SK-N-SH (cell line): ENCODE measurements around the gene DMBT1.

ENCODE experiments used
- CTCF ChIP-seq: fragments of 200-600 bp; sonication (generic); IDR thresholded peaks from 2 replicates; pipeline ENCODE4 v1.6.1; 2017; ENCODE audit warnings: antibody characterized with exemption, mild to moderate bottlenecking, moderate library complexity
- FOXJ3 ChIP-seq: sonication (generic); formaldehyde crosslinking; IDR thresholded peaks from 2 replicates; pipeline ENCODE4 v1.5.1; 2020; ENCODE audit warnings: mild to moderate bottlenecking, missing genetic modification reagents
- RAD21 ChIP-seq: IDR thresholded peaks from 2 replicates; pipeline ENCODE4 v1.6.1; 2012; ENCODE audit warnings: mild to moderate bottlenecking, low read length
- TAF1 ChIP-seq: IDR thresholded peaks from 2 replicates; pipeline ENCODE4 v1.6.1; 2012; ENCODE audit warnings: low read depth, mild to moderate bottlenecking, low read length, moderate library complexity, borderline replicate concordance
- YY1 ChIP-seq: IDR thresholded peaks from 2 replicates; pipeline ENCODE4 v1.4.0; 2012; ENCODE audit warnings: low read depth, mild to moderate bottlenecking
- TF ChIP-seq, protein P1 (sequence below): IDR thresholded peaks from 2 replicates; pipeline ENCODE4 v1.6.1; 2012; ENCODE audit warnings: mild to moderate bottlenecking, low read depth, low read length, moderate library complexity
- TF ChIP-seq, protein P2 (sequence below): IDR thresholded peaks from 2 replicates; pipeline ENCODE4 v1.4.0; 2012; ENCODE audit warnings: low read depth

GRCh38 chr10:122566632-122567031, 6.1 kb downstream of the DMBT1 start:
- no peak for TF ChIP-seq CTCF
- no peak for TF ChIP-seq FOXJ3 (CRISPR knock-in tag)
- no peak for TF ChIP-seq RAD21
- no peak for TF ChIP-seq TAF1
- TF ChIP-seq, protein P1, sequence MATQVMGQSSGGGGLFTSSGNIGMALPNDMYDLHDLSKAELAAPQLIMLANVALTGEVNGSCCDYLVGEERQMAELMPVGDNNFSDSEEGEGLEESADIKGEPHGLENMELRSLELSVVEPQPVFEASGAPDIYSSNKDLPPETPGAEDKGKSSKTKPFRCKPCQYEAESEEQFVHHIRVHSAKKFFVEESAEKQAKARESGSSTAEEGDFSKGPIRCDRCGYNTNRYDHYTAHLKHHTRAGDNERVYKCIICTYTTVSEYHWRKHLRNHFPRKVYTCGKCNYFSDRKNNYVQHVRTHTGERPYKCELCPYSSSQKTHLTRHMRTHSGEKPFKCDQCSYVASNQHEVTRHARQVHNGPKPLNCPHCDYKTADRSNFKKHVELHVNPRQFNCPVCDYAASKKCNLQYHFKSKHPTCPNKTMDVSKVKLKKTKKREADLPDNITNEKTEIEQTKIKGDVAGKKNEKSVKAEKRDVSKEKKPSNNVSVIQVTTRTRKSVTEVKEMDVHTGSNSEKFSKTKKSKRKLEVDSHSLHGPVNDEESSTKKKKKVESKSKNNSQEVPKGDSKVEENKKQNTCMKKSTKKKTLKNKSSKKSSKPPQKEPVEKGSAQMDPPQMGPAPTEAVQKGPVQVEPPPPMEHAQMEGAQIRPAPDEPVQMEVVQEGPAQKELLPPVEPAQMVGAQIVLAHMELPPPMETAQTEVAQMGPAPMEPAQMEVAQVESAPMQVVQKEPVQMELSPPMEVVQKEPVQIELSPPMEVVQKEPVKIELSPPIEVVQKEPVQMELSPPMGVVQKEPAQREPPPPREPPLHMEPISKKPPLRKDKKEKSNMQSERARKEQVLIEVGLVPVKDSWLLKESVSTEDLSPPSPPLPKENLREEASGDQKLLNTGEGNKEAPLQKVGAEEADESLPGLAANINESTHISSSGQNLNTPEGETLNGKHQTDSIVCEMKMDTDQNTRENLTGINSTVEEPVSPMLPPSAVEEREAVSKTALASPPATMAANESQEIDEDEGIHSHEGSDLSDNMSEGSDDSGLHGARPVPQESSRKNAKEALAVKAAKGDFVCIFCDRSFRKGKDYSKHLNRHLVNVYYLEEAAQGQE: no peak
- no peak for TF ChIP-seq YY1
- TF ChIP-seq, protein P2, sequence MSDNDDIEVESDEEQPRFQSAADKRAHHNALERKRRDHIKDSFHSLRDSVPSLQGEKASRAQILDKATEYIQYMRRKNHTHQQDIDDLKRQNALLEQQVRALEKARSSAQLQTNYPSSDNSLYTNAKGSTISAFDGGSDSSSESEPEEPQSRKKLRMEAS: no peak
